ENCODE data around the gene SETD4.

The SETD4 gene

GRCh38 chr21:35995522-35996088 is 64.7 kb downstream of the SETD4 start:
- no peak overlapping the region for H3K4me3 ChIP-seq (ENCODE audit: low read length)
- H3K79me2 ChIP-seq (ENCODE audit: low read length) = no peaks in the 10 kb centered on the region
- no peak overlapping the region for H2AFZ ChIP-seq (ENCODE audit: low read depth, low read length)
- no peaks in the 10 kb centered on the region for H4K20me1 ChIP-seq (ENCODE audit: insufficient read depth, low read length)
- no peaks in the 10 kb centered on the region for H3K4me1 ChIP-seq (ENCODE audit: low read length)
- no peak overlapping the region for H3K4me2 ChIP-seq (ENCODE audit: low read length)
- TF ChIP-seq EZH2phosphoT487 (IDR thresholded peaks at IDR 0.05; ENCODE audit: low read depth) = no peak
- H3K36me3 ChIP-seq (replicated peaks; ENCODE audit: low read depth, low read length) = no peaks in the 10 kb centered on the region
- no peak overlapping the region for H3K27ac ChIP-seq (ENCODE audit: low read length)
- H3K9ac ChIP-seq (ENCODE audit: low read length) = no peak overlapping the region
- H3K9me3 ChIP-seq (ENCODE audit: insufficient read depth, low read length) = no peaks in the 10 kb centered on the region
- H3K27me3 ChIP-seq (ENCODE audit: low read depth, low read length) = peaks cover 5% of the 10 kb centered on the region; the same call in 1 of the 2 replicates

- H3K4me1 ChIP-seq (ENCODE audit: low read length) = no peaks in the 10 kb centered on the region
- H3K4me2 ChIP-seq (ENCODE audit: low read length) = no peak overlapping the region
- no peaks in the 10 kb centered on the region for H3K9me3 ChIP-seq (ENCODE audit: insufficient read depth, low read length)
- H3K36me3 ChIP-seq (replicated peaks; ENCODE audit: low read depth, low read length) = no peaks in the 10 kb centered on the region
- no peaks in the 10 kb centered on the region for H4K20me1 ChIP-seq (ENCODE audit: insufficient read depth, low read length)
- H3K27ac ChIP-seq (ENCODE audit: low read length) = no peak overlapping the region
- H3K79me2 ChIP-seq (ENCODE audit: low read length) = no peaks in the 10 kb centered on the region
- H3K27me3 ChIP-seq (ENCODE audit: low read depth, low read length) = peaks cover 5% of the 10 kb centered on the region; the same call in 1 of the 2 replicates
- no peak overlapping the region for H3K4me3 ChIP-seq (ENCODE audit: low read length)
- no peak overlapping the region for H3K9ac ChIP-seq (ENCODE audit: low read length)
- no peak overlapping the region for H2AFZ ChIP-seq (ENCODE audit: low read depth, low read length)
- TF ChIP-seq CTCF (IDR thresholded peaks at IDR 0.05; ENCODE audit: low read depth, low read length) (no peak), EZH2phosphoT487 (IDR thresholded peaks at IDR 0.05; ENCODE audit: low read depth) (no peak)
Measured at GRCh38 chr21:35994613-35995012, 65.7 kb downstream of the SETD4 start.

GRCh38 chr21:35993875-35994490 is 66.3 kb downstream of the SETD4 start:
- Histone ChIP-seq H3K36me3 (replicated peaks; ENCODE audit: low read depth, low read length) (no peaks in the 10 kb centered on the region), H3K27me3 (ENCODE audit: low read depth, low read length) (peaks cover 5% of the 10 kb centered on the region; the same call in 1 of the 2 replicates), H3K9ac (ENCODE audit: low read length) (no peak overlapping the region), H3K4me2 (ENCODE audit: low read length) (no peak overlapping the region), H3K4me3 (ENCODE audit: low read length) (no peak overlapping the region), H3K79me2 (ENCODE audit: low read length) (no peaks in the 10 kb centered on the region), H3K27ac (ENCODE audit: low read length) (no peak overlapping the region), H2AFZ (ENCODE audit: low read depth, low read length) (no peak overlapping the region), H4K20me1 (ENCODE audit: insufficient read depth, low read length) (no peaks in the 10 kb centered on the region), H3K4me1 (ENCODE audit: low read length) (no peaks in the 10 kb centered on the region), H3K9me3 (ENCODE audit: insufficient read depth, low read length) (no peaks in the 10 kb centered on the region)
- TF ChIP-seq CTCF (IDR thresholded peaks at IDR 0.05; ENCODE audit: low read depth, low read length) (no peak), EZH2phosphoT487 (IDR thresholded peaks at IDR 0.05; ENCODE audit: low read depth) (no peak)

- H3K4me1 ChIP-seq (ENCODE audit: low read length) = no peaks in the 10 kb centered on the region
- H3K4me2 ChIP-seq (ENCODE audit: low read length) = no peak overlapping the region
Measured at GRCh38 chr21:35991131-35991530, 69.2 kb downstream of the SETD4 start.

More at GRCh38 chr21:35991131-35991530, 69.2 kb downstream of the SETD4 start:
- no peak overlapping the region for H3K27ac ChIP-seq (ENCODE audit: low read length)
- no peak overlapping the region for H2AFZ ChIP-seq (ENCODE audit: low read depth, low read length)
- H3K36me3 ChIP-seq (replicated peaks; ENCODE audit: low read depth, low read length) = no peaks in the 10 kb centered on the region
- no peaks in the 10 kb centered on the region for H3K9me3 ChIP-seq (ENCODE audit: insufficient read depth, low read length)
- H3K4me3 ChIP-seq (ENCODE audit: low read length) = no peak overlapping the region
- no peaks in the 10 kb centered on the region; the same call in 1 of the 2 replicates for H3K27me3 ChIP-seq (ENCODE audit: low read depth, low read length)
- no peaks in the 10 kb centered on the region for H3K79me2 ChIP-seq (ENCODE audit: low read length)
- no peak for TF ChIP-seq EZH2phosphoT487 (IDR thresholded peaks at IDR 0.05; ENCODE audit: low read depth)
- TF ChIP-seq CTCF (IDR thresholded peaks at IDR 0.05; ENCODE audit: low read depth, low read length) = no peak
- H3K9ac ChIP-seq (ENCODE audit: low read length) = no peak overlapping the region
- H4K20me1 ChIP-seq (ENCODE audit: insufficient read depth, low read length) = no peaks in the 10 kb centered on the region
